Esophagus (tissue), 2 donors: ENCODE measurements around the gene DGKQ. TPM values are rescaled to one million over a fixed set of nuclear protein-coding genes. Genes with fewer than 3 reads are reported as not detected.

ENCODE experiments used
- H3K27ac ChIP-seq, 2 donors: one replicate each; pipeline ENCODE4 v1.5.1; 2013; ENCODE audit warnings: low read depth in 2 of 2, mild to moderate bottlenecking in 2 of 2, inconsistent platforms in 1 of 2, low read length in 1 of 2, moderate library complexity in 1 of 2
- H3K27me3 ChIP-seq, 2 donors: one replicate each; pipeline ENCODE4 v1.6.1; 2013; ENCODE audit warnings: low read length in 2 of 2, control low read depth in 1 of 2, mild to moderate bottlenecking in 1 of 2; ENCODE audit not compliant: insufficient read depth in 2 of 2, control insufficient read depth in 1 of 2
- H3K36me3 ChIP-seq, 2 donors: one replicate each; pipeline ENCODE4 v1.6.1; 2013; ENCODE audit warnings: low read length in 1 of 2; ENCODE audit not compliant: control insufficient read depth in 2 of 2, insufficient read depth in 2 of 2
- H3K4me1 ChIP-seq, 2 donors: one replicate each; pipeline ENCODE4 v1.6.1; 2013; ENCODE audit warnings: low read length in 1 of 2; ENCODE audit not compliant: control insufficient read depth in 2 of 2, insufficient read depth in 2 of 2
- H3K4me3 ChIP-seq, 2 donors: one replicate each; pipeline ENCODE4 v1.5.1; 2013; ENCODE audit warnings: low read length in 2 of 2, mild to moderate bottlenecking in 2 of 2, low read depth in 1 of 2, moderate library complexity in 1 of 2
- H3K9me3 ChIP-seq, 2 donors: one replicate each; pipeline ENCODE4 v1.6.1; 2013; ENCODE audit warnings: mild to moderate bottlenecking in 2 of 2, low read depth in 1 of 2, low read length in 1 of 2, moderate library complexity in 1 of 2; ENCODE audit not compliant: control insufficient read depth in 2 of 2, insufficient read depth in 1 of 2
- WGBS, 2 donors: extraction: QIAGEN DNeasy Blood & Tissue Kit; methylation state at CpG; one replicate each; pipeline ENCODE4 v1.1.7; 2013; 5-methylcytosine and 5-hydroxymethylcytosine counted together
- polyA plus RNA-seq, 2 donors: library from polyadenylated mRNA; stranded (reverse); fragments of 200-250 nt; gene quantifications; one replicate each; pipeline ENCODE4 v1.2.3, GENCODE V29; 2013
- donor health status: healthy with polysubstance abuse.
- donor health status: Bipolar disorder and iron deficiency.

DGKQ gene
- polyA plus RNA-seq, 2 donors: 6.8 to 8.0 TPM

GRCh38 chr4:917466-917865 is 55.9 kb downstream of the DGKQ start:
- H3K27me3 ChIP-seq: no peaks in the 10 kb centered on the region
- 94 to 98% methylated on average over 7 of the region's 7 CpGs for WGBS, 2 donors

GRCh38 chr4:915595-915994 is 57.8 kb downstream of the DGKQ start:
- Histone ChIP-seq H3K4me3 (no peak overlapping the region), H3K27me3 (no peaks in the 10 kb centered on the region), H3K36me3 (peaks cover 10 to 23% of the 10 kb centered on the region in 2 donors), H3K27ac (no peak overlapping the region), H3K9me3 (no peaks in the 10 kb centered on the region), H3K4me1 (peaks cover 0 to 9% of the 10 kb centered on the region in 2 donors)
- WGBS, 2 donors: 51 to 62% methylated on average over 8 of the region's 8 CpGs

More at GRCh38 chr4:917466-917865, 55.9 kb downstream of the DGKQ start:
- H3K27ac ChIP-seq: no peak overlapping the region
- peaks cover 6 to 10% of the 10 kb centered on the region in 2 donors for H3K36me3 ChIP-seq
- H3K4me3 ChIP-seq: no peak overlapping the region
- H3K4me1 ChIP-seq: peaks cover 0 to 9% of the 10 kb centered on the region in 2 donors
- H3K9me3 ChIP-seq: no peaks in the 10 kb centered on the region

DNA sequence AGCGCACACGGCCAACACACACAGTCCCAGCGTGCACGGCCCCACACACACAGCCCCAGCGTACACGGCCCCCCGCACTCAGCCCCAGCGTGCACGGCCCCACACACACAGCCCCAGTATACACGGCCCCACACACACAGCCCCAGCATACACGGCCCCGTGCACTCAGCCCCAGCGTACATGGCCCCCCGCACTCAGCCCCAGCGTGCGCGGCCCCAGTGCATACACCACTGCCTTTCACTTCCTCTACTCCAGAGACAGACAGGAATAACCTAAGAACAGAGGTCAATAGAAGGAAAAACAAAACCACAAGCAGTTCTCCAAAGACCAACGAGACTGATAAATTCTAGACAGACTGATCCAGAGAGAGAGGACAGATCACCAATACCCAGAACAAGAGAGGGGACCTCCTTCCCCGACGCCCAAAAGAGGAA is 58.3 kb downstream of the DGKQ start:
- H3K27me3 ChIP-seq: no peaks in the 10 kb centered on the region

GRCh38 chr4:914531-914930 is 58.8 kb downstream of the DGKQ start:
- Histone ChIP-seq H3K4me3 (no peak overlapping the region), H3K9me3 (no peaks in the 10 kb centered on the region), H3K27ac (no peak overlapping the region), H3K27me3 (no peaks in the 10 kb centered on the region), H3K4me1 (peaks cover 0 to 9% of the 10 kb centered on the region in 2 donors), H3K36me3 (peaks cover 10 to 28% of the 10 kb centered on the region in 2 donors)
- WGBS, 2 donors: 88 to 89% methylated on average over 20 to 21 of the region's 21 CpGs

More for the DNA sequence above, 58.3 kb downstream of the DGKQ start:
- WGBS, 2 donors: 75 to 76% methylated on average over 20 of the region's 20 CpGs
- no peak overlapping the region for H3K27ac ChIP-seq
- H3K9me3 ChIP-seq: no peaks in the 10 kb centered on the region
- H3K4me1 ChIP-seq: peaks cover 0 to 9% of the 10 kb centered on the region in 2 donors
- no peak overlapping the region for H3K4me3 ChIP-seq
- peaks cover 10 to 27% of the 10 kb centered on the region in 2 donors for H3K36me3 ChIP-seq

GRCh38 chr4:913280-913618 is 60.1 kb downstream of the DGKQ start:
- peaks cover 0 to 9% of the 10 kb centered on the region in 2 donors for H3K4me1 ChIP-seq
- H3K27ac ChIP-seq: peak overlapping the region in 1 of 2 donors; percentile 62

DNA sequence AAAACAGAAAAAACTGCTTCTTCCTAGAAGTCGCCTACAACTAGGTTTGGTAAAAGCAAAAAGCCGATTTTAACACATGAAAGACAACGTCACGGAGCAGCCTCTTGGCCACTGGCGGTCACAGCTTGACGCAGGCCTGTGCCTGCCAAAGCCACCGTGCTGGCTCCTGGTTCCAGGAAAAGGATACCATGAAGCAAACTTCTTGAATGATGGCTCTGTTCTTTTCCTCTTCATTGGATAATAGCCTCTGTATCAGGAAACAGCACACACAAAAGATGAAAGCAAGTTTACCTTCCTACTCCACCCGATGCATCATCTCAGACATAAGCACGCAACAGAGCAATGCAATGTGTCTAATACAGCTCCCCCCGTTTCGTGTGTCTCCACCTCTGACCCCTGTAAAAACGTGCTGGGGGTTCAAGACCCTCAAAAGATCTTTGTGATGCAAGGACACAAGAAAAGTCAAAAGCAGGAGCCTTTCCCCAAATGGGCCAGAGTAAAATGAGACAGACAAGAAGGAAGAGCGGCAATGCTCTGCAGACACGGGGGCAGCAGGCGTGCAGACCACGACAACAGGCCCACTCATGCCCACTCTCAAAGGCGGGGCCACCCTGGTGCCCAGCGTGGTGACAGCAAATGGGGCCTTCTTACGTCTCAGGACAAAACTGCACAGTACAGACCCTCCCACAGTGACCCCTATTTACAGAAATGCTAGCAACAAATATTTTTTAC is 60.7 kb downstream of the DGKQ start:
- no peaks in the 10 kb centered on the region for H3K9me3 ChIP-seq
- H3K27me3 ChIP-seq: no peaks in the 10 kb centered on the region
- peak overlapping the region; percentile 62 to 86 for H3K27ac ChIP-seq
- H3K4me3 ChIP-seq: no peak overlapping the region
- 70 to 79% methylated on average over 19 of the region's 19 CpGs for WGBS, 2 donors
- peaks cover 10 to 41% of the 10 kb centered on the region in 2 donors for H3K36me3 ChIP-seq
- peaks cover 0 to 9% of the 10 kb centered on the region in 2 donors for H3K4me1 ChIP-seq

More at GRCh38 chr4:913280-913618, 60.1 kb downstream of the DGKQ start:
- WGBS, 2 donors: 92 to 93% methylated on average over 4 of the region's 4 CpGs
- no peaks in the 10 kb centered on the region for H3K9me3 ChIP-seq
- no peaks in the 10 kb centered on the region for H3K27me3 ChIP-seq
- no peak overlapping the region for H3K4me3 ChIP-seq
- peaks cover 10 to 36% of the 10 kb centered on the region in 2 donors for H3K36me3 ChIP-seq

DNA sequence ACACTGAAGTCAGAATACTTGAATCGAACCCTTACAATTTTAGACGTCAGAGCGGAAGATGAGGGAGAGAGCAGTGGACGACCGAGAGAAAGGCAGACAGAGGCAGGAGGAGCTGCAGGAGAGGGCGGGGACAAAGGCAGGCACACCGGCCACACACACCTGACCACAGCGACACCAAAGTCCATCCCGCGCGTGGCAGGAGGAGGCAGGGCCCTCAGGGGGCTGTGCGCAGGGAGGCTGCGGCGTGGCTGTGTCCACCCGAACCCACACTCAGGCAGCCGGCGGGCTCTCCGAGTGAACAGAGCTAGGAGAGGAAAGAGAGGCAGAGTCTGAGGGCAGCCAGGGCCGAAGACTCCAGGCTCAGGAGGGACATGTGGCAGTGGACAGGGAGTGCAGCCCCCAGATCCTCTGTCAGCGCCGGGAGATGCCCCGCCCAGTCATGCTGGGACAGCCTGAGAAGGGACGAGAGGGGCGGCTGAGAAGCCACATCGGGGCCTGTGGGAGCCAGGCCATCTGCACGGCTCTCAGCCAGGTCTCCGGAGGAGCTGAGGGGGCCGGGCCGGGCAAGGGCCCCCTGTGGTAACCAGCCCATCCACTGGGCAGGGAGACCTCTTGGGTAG is 61.4 kb downstream of the DGKQ start:
- Histone ChIP-seq H3K27ac (peak overlapping the region; percentile 62 to 86), H3K9me3 (peaks cover 0 to 1% of the 10 kb centered on the region in 2 donors), H3K36me3 (peaks cover 10 to 43% of the 10 kb centered on the region in 2 donors), H3K4me1 (peaks cover 0 to 9% of the 10 kb centered on the region in 2 donors), H3K4me3 (no peak overlapping the region), H3K27me3 (no peaks in the 10 kb centered on the region)
- WGBS, 2 donors: 90% methylated on average over 28 to 29 of the region's 29 CpGs

DNA sequence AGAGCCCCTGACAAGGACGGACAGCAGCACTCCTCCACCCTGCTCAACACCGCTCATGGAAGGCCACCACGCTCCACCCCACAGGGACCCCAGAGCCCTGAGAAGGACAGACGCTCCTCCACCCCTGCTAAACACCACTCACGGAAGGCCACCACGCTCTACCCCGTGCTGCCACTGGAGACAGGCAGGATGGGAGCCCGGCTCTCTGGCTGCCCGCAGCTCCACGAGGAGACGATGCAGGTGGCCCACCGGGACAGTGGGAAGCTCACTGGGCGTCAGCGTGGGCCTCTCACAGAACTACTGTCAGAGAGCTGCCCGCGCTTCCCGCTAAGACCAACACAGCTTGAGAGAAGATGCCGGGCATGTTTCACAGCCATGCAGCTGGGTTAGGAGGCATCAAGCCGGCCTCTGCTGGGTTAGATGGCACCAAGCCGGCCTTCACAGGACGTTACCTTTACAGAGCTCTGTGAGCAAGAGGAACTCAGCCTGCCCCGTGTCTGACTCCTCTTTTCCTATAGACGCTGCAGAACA is 62.1 kb downstream of the DGKQ start:
- Histone ChIP-seq H3K4me3 (no peak overlapping the region), H3K36me3 (peaks cover 10 to 43% of the 10 kb centered on the region in 2 donors), H3K27ac (no peak overlapping the region), H3K4me1 (peaks cover 0 to 9% of the 10 kb centered on the region in 2 donors), H3K27me3 (no peaks in the 10 kb centered on the region), H3K9me3 (peaks cover 0 to 3% of the 10 kb centered on the region in 2 donors)
- WGBS, 2 donors: 95 to 96% methylated on average over 23 of the region's 23 CpGs

GRCh38 chr4:910366-911091 is 62.8 kb downstream of the DGKQ start:
- Histone ChIP-seq H3K36me3 (peaks cover 10 to 47% of the 10 kb centered on the region in 2 donors), H3K9me3 (peaks cover 0 to 3% of the 10 kb centered on the region in 2 donors), H3K27me3 (no peaks in the 10 kb centered on the region)

More at GRCh38 chr4:910366-911091, 62.8 kb downstream of the DGKQ start:
- H3K4me1 ChIP-seq: peaks cover 0 to 9% of the 10 kb centered on the region in 2 donors
- H3K4me3 ChIP-seq: no peak overlapping the region
- H3K27ac ChIP-seq: no peak overlapping the region
- WGBS, 2 donors: 94 to 95% methylated on average over 26 of the region's 26 CpGs
